Renal cortical epithelial cell (primary cell): Measurements from ENCODE around the gene NATD1. TPM values are rescaled to one million over a fixed set of nuclear protein-coding genes. Genes with fewer than 3 reads are reported as not detected.
"Not testable (repeated sequence)": the region's sequence is repeated elsewhere in the genome, so short reads cannot be mapped to it uniquely, and the experiment has no call there.

ENCODE experiments used
- DNase-seq: peaks from one replicate; pipeline ENCODE4 v3.0.0-alpha.2; 2011; ENCODE audit warnings: low read depth
- total RNA-seq: library from RNA; depleted of rRNA; stranded (reverse); fragments of >200 nt; gene quantifications from 2 replicates; pipeline ENCODE4 v1.2.3, GENCODE V29; 2014

NATD1 gene
- total RNA-seq, 1 donor from 2014 or later = 13.4 TPM

DNA sequence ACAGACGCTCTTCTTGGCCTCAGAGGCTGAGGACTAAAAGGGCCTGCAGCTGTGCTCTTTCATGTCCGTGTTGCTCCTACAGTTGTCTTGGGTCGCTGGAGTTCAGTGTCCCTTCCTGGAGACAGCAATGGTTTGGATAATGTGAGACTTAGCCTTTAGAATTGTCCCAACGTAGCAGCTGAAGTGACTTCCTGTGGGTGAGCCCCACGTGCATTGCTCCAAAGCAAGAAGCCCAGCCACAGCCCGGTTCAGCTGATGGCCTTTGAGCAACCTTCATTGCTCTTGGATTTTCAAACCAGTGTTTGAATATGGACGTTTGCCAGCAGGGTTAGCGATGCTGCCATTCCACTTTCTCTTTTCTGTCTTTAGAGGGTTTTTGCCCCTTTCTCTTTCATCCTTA lies 59.0 kb downstream of the NATD1 start:
- DNase-seq = no peak

DNA sequence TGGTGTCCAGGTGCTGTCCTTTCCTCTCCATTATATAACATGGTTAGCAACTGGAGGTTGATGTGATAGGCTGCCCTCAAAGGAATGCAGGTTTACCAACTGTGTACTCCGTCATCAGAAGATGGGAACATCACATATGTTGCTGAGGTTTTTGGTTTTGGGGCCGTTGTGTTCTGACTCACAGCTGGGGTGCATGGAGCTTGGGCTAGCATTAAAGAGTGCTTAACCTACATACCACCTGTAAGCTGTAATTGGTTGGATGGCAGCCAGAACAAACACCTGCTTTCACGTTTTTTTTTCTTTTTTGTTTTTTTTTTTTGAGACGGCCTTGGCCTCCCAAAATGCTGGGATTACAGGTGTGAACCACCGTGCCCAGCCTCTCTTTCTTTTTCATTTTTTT lies 60.2 kb downstream of the NATD1 start:
- no peak for DNase-seq

DNA sequence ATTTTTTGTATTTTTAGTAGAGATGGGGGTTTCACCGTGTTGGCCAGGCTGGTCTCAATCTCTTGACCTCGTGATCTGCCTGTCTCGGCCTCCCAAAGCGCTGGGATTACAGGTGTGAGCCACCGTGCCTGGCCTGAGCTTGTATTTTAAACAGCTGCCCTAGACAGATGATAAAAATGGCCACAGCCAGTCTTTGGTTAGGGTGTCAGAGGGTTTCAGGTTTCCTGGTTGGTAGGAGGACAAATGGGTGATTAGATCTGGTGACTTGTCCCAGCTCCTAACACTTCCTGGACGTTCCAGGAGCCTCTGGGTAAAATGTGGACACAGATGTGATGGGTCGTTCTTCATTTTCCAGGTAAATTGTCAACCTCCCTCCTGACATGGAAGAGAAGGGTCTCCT lies 60.8 kb downstream of the NATD1 start:
- DNase-seq = not testable (repeated sequence)

DNA sequence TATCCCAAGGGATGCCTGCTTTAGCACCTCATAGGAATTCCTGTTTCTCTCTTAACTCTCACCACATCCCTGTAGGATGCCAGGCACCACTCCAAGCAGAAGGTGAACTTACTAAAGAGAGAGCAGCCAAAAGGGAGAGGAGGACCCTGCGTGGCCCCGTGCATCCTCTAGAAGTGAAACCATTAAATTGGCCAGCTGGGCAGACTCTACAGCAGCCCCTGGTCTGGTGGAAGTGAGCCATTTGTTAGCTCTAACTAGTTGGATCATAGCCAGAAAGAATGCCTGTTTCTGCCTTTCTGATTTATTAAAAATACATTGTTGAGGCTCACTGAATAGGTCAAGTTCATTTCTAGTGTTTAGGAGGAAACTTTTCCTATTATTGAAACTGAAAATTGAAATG lies 61.5 kb downstream of the NATD1 start:
- DNase-seq = no peak

DNA sequence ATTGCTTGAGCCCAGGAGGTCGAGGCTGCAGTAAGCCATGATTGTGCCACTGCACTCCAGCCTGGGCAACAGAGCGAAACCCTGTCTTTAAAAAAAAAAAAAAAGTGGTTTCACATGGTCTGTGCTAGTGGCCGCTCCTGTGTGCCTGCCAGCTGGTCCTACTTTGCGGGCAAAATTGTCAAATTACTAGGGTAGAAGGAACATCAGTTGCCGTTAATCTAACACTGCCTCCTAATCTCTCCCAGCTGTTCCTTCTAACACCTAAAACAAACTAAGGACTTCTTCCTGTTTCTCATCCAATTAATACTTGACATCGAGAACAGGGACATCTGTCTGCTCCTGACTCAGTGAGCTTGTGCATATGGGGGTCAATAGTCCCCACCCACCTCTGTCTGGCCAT lies 63.1 kb downstream of the NATD1 start:
- no peak for DNase-seq

DNA sequence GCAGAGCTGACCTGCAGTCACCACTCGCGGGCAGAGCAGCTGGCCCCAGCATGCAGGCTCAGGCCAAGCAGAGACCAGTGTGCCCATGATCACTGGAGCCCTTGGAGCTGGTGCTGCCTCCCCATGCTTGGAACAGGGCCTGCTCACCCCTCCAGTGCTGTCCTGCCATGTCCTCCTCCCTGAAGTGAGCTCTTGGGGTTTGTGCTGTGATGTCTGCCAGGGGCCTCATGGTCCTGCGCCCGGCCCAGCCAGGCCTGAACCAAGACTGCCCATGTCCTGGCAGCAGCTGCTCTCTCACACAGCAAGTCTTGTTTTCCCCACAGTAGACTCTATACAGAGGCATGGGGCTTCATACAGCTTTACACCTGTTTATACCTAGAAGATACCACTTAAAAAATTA lies 63.8 kb downstream of the NATD1 start:
- no peak for DNase-seq

Other genes with a start within 250 kb of the NATD1 start
- 217 and 372 TPM in 2 replicates for gene USP22, start 210.4 kb downstream of the NATD1 start, total RNA-seq
- 28.5 and 30.0 TPM in 2 replicates for gene DHRS7B, start 126.4 kb downstream of the NATD1 start, total RNA-seq
- gene TMEM11, start 39.2 kb downstream of the NATD1 start, total RNA-seq = 14.3 and 14.8 TPM in 2 replicates
- 22.4 and 22.8 TPM in 2 replicates for gene MAP2K3, start 31.3 kb upstream of the NATD1 start, total RNA-seq
- 6.7 and 8.5 TPM in 2 replicates for gene KCNJ12, start 122.9 kb upstream of the NATD1 start, total RNA-seq